GM21390 (cell line): ENCODE results near the gene NGEF.
"Not testable (repeated sequence)": the region's sequence is repeated elsewhere in the genome, so short reads cannot be mapped to it uniquely, and the experiment has no call there.

Experiments used
- ATAC-seq: cut with Tn5 transposase; IDR thresholded peaks from one replicate; pipeline ENCODE4 v1.9.1; 2021; ENCODE audit not compliant: unreplicated experiment

The NGEF gene

DNA sequence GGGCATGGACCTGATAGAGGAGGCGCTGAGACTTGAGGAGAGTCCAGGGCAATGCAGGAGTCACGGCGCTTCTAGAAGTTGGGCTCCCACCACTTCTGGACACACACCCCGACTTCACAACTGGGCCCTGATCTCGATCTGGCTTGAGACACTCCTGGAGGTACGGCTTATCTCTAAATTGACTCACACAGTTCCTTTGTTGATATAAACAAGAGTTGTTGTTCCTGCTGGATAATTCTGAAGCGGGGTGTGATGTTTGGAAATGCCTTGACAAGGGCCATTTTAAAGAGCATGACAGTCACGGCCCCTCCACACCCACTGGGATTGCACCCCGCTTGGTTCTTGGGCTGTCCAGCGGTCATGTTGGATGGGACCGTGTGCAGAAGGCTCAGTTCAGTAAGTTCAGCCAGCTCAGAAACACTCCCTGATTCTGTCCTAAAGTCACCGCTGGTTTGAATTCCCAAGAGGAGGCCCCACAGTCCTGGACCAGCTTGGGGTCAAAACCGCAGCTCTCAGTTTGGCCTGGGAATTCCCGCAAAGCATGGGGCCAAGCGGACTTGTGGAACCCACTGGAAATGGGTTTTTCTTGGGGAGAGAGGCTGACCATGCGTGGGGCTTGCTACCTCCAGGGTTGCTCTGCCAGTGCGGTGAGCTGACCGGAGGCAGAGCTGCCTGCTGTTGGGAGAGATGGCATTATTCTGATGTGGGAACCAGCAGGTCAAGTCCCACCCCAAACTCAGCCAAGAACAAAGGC lies 10.1 kb upstream of the NGEF start:
- no peak for ATAC-seq

DNA sequence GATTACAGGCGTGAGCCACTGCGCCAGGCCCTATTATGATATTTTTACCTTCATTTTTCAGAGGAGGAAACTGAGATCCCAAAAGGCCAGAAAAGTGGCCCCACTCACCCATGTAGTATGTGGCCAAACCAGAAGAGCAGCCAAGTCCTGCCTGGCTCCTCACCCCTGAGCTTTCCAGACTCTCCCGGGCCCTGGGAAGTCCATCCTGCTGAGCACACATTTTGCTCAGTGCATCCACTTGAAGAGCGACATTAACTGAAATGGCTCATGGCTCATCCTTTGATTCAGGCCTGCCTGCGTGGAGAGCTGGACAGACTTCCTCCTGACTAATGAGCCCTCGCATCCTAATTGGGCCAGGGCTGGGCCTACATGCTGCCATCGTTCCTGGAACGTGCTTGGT lies 9.5 kb upstream of the NGEF start:
- no peak for ATAC-seq

DNA sequence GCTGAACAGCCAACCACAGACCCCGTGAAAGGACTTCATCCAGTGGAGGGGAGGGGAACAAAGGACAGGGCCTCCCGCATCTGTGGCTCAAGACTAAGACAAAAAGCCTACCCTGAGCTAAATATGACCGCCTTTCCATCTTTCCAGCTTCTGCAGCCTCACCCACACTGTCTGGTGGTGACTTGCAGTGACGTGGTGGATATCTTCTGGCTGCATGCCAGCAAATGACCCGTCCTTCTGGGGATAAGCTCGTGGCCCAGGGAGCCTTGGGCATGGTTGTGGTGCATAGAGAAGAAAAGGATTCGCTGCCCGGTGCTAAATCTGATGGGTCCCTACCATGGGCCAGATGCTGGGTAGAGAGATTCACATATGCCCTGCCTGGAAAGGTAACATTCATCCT lies 8.7 kb upstream of the NGEF start:
- ATAC-seq: no peak

DNA sequence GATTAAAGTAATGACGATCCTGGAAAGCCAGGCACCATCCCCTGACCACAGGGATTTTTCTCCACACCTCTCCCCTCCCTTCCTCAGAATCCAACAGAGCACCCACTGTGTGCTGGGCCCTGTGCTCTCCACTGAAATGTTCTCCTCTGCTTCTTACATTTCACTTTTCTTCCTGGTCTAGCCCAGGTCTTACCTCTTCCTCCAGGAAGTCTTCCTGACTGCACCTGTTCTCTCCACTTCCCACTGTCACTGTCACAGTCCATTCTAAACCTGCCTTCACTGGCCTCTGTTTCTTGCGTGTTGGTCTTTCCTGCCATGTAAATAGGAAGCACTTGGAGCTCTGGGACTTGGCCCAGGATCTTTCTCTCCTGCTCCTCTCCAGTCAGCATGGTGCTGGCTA lies 7.4 kb upstream of the NGEF start:
- ATAC-seq: no peak

DNA sequence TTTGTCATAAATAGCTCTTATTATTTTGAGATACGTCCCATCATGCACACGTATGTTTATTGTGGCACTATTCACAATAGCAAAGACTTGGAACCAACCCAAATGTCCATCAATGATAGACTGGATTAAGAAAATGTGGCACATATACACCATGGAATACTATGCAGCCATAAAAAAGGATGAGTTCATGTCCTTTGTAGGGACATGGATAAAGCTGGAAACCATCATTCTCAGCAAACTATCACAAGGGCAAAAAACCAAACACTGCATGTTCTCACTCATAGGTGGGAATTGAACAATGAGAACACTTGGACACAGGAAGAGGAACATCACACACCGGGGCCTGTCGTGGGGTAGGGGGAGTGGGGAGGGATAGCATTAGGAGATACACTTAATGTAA lies 6.6 kb upstream of the NGEF start:
- not testable (repeated sequence) for ATAC-seq

DNA sequence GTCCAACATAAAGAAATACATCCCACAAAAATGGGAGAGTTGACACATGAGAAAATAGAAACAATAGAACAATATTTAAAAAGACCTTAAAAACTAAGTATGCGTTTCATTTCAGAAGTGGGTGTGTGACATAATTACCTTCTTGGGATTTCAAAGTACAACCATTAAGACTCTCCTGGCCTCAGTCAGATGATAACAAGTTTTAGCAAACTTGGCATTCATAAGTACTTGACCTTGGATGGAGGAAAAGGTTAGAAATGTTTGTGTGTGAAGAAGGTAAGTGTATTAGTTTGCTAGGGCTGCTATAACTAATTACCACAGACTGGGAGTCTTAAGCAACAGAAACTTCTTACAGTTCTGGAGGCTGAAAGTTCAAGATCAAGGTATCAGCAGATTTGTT lies 4.9 kb upstream of the NGEF start:
- no peak for ATAC-seq

DNA sequence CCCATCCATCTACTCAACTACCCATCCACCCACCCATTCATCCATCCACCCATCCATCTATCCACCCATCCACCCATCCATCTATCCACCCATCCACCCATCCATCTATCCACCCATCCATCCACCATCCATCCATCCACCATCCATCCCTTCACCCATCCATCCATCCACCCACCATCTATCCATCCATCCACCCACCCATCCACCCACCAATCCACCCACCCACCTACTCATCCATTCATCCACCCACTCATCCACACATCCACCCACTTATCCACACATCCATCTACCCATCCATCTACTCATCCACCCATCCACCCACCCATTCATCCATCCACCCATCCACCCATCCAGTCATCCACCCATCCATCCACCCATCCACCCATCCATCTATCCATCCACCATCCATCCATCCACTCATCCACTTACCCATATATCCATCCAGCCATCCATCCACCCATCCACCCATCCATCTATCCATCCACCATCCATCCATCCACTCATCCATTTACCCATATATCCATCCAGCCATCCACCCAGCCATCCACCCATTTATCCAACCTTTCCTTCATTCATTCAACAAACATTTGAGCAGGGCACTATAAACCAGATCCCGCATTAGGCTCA lies 2.1 kb upstream of the NGEF start:
- ATAC-seq: no peak

DNA sequence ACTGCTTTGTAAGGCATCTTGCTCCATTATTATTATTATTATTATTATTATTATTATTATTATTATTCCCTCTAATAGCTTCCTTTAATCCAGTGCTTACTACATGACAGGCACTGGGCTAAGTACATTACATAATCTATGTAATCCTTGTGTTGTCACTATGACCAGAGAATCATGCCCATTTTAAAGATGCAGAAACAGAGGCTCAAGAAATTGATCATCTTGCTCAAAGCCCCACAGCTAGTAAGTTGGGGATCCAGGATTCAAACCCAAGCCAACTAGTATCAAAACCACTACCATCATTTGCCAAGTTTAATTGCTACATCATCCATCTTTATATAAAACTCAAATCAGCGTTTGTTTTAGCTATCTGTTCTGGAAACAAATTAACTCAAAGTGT lies 594 bp upstream of the NGEF start:
- no peak for ATAC-seq

DNA sequence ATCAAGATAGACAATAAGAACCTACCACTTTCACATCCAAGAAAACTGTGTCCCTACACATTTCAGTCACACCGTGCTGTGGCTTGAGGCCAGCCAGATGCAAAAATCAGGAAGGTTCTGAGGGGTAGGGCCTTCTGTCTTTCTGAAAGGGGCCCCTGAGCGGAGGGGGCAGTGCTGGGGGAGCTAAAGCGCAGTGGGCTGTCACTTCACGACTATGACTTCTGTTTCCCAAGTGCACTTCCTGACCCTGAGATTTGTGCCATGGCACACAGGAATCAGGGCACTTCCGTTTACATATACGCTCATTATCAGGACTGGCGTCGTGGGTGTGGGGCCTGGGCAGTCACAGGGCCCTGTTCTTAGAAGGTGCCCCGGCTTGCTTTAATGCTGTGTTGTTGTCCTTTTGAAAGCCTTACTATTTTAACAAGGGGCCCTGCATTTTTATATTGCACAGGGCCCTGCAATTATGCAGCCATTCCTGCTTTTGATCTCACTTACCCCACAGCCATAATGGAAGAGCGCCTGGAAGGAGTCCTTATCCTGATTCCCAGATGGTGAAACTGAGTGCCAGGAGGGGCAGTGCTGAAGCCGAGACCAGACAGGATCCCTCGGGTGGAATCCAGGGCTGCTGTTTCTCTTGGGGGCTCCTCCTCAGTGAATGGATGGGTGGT lies 620 bp downstream of the NGEF start:
- no peak for ATAC-seq

DNA sequence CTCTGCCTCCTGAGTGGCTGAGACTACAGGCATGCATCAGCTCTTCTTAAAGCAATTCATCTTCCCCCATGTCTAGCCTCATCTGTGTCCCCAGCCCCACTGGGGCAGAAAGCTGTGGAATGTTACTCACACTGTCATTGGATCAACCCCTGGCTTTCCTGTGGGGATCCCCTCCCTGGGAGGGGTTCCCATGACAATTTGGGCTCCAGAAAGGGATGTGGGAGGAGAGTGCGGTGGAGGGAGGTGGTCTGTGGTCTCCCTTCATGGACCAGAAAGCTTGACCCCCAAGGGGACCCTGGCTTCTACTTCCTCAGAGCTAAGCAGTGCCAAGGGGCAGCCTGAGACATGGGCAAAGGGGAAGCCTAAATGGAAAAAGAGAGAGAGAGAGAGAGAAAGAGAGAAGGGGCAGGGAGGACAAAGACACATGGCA lies 1.3 kb downstream of the NGEF start:
- no peak for ATAC-seq

DNA sequence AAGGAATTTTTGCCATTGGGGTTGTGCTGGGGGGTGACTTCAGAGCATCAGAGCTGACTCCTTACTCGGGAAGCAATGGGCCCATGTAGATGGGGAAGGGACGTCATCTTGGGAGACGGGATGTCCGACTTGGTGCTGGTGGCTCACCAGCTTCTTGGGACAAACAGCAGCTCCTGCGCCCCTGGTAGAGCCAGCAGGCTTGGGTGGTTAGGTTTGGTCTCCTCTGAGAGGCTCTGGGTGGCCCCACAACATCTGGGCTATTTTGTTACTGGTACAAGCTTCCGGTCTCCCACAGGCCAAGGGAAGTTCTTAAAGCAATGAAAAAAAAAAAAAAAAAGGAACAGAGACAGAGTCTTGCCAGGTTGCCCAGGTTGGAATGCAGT lies 1.8 kb downstream of the NGEF start:
- no peak for ATAC-seq

DNA sequence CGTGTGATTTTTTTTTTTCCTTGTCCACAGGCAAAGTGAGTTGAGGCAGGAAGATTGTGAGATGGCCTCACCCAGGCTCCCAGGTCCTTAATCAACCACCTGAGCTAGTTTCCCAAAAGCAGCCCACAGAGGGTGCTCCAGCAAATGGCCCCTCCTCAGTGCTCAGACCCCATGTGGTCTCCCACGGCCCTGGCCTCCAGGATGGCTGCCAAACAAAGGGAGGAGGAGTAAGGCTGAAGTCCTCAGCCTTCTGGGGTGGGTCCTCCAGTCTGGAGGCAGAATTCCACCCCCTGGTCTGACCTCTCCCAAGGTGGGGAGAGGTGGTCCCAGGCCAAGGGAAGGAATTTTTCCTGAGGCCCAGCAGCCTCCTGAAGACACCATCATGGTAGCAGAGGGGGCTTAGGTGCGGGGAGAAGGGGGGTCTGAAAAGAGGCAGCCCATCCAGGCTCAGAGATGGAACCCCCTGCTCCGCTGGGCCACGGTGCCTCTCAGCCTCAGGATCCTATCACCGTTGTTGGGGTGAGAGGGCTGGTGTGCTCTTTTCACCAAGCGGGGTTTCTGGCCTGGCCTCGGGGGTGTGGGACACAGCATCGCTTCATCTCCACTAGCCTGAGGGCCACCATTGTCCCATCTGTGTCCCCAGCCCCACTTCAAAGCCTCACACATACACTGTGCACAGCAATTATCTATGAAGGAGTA lies 2.3 kb downstream of the NGEF start:
- no peak for ATAC-seq

DNA sequence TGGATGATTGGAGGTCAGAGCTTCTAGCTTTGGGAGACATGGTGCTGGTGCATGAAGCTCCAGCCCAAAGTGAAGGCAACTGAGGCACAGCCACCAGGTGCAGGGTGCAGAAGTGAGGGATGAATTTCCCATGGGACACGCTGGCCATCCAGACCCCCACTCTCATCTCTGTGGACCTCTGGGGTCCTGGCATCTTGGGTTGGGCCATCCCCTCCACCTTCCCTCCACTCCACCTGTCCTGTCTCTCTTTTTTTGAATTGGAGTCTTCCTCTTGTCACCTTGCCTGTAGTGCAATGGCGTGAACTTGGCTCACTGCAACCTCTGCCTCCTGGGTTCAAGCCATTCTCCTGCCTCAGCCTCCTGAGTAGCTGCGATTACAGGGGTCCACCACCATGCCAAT lies 3.4 kb downstream of the NGEF start:
- ATAC-seq: no peak

DNA sequence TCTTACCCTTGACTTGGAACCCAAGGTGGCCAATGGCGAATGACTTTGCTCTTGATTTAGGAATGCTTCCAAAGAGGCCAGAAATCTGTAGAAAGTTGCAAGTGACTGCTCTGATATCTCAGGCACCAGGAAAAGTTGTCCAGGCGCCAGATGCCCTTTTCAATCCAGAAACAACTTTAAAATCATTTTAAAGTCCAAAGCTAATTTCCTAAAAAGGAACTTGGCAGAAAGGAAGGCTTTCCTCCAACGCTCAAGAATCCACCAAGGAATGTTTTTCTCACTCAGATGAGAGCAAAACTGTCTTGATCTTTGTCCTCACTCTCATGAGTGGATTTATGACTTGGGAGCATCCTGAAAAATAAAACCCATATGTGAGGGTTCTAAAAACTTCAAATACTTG lies 5.3 kb downstream of the NGEF start:
- ATAC-seq: no peak

DNA sequence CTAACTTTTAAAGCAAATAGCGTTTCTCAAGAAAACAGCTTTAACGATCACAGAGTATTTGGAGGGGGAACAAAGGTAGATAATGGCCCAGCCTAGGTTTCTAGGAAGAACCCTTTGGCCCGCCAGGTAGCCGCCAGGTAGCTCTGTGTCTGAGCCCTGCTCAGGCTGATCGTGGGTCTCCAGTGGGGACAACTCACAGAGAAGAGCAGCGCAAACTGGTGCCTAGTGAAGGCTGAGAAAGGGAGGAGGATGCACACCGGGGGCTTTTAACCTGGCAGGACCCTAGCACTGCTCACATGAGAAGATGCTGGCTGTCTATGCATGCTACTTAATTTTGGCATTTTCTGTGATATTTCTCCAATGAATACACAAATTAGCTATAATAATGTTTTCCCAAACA lies 5.8 kb downstream of the NGEF start:
- no peak for ATAC-seq

DNA sequence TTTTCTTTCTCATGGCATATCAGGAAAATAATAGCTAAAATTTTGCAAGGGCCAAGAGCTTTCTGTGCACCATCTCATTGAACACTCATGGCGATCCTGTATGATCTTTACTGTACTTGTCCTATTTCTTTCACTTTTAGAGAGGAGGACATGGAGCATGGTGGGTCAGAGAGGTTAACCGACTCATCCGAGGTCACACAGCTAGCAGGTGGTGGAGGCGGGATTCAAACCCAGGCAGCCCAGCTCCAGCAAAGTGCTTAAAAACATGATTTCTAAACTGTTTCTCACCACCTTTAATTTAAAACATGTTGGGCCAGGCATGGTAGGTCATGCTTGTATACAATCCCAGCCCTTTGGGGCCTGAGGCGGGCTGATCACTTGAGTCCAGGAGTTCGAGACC lies 6.4 kb downstream of the NGEF start:
- ATAC-seq: no peak

DNA sequence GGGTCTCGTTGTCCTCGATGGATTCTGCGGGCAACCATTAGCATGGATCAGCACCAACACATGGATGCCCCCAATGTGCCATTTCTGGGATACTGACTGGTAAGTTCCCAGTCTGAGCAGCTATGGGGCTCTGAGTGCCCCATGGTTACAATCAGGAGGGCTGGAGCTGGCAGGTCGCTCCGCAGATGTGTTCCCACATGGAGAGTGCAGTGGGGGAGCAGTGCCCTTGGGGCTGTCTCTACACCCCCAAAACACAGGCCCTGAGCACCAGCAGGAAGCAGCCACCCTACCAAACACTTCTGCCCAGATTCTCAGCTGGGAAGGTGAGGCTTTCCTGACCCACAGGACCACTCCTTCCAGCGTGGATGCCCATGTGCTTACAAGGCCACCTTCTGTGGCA lies 8.0 kb downstream of the NGEF start:
- no peak for ATAC-seq

DNA sequence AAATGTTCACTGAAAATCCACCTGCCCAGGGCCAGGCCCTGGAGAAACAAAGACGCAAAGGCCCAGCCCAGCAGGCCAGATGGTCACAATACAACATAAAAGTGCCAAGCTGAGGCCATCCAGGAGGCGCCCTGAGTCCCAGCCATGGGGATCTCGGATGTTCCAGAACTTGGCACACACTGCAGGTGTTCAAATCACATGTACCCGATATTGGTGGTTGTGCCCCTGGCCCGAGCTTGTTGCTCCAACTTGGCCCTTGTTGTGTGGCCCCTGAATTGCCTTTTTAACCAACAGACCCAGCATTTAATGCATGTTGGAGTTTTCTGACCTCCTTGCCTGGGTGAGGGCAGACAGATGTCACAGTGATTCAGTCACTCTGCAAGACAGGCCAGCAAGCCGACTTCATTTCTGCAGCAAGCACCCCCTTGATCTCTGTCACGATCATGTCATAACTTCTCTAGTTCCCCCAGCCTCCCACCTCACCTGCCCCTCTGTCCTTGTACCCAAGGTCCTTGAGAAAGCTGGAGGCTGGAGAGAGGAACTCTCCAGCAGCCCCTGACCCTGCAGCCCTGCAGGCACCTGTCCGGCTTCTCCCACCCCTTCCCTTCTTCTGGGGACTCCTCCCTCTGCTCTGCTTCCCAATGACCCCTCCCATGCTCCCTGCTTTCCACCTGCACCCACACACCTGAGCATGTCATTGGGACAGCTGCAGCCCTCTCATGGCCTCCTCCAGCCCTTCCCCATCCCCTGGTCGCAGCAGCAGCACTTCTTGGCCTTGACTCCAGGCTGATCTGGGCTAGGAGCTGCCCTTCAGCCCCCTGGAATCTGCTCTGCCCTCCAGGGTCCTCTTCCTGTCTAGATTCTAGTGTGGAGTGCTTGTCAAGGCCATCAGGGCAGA lies 9.1 kb downstream of the NGEF start:
- no peak for ATAC-seq

DNA sequence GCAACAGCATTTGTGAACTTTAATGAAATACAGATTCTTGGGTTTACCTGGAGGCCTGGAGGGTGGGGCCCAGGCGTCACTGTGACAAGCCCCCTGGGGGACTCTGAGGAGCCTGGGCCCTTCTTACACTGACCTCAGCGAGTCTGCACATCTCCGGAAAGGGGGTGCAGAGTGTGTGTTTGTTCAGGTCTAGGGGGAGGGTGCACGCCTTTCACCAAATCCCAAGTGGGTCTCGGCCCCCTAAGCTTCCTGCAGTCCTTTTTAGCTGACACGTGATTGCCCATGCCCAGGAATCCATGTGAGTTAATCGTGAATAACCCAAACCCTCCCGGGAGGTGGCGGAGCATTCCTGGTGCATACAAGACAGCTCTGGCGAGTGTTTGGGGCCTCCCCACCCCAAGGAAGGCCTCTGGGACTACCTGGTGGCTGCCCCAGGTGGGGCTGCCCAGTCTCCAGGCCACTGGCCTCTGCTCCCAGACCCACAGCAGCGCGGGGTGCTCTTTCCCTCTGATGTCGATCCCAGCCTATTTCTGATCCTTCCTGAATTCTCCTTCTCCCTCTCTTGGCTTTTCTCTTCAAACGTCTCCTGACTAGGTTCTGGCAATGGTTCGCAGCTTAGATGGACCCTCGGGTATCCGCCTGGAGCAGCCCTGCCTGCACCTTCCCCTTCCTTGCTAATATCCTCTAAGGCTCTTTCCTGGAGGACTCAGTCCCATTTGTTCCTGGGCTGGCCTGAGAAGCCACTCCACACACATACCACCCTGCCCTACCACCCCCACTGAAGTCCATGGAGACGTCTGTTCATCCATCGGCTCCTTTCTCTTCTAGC lies 10.0 kb downstream of the NGEF start:
- ATAC-seq: no peak
